ENCODE measurements around the gene KRTAP5-3.
"Not testable (repeated sequence)": the region's sequence is repeated elsewhere in the genome, so short reads cannot be mapped to it uniquely, and the experiment has no call there.

KRTAP5-3 gene

DNA sequence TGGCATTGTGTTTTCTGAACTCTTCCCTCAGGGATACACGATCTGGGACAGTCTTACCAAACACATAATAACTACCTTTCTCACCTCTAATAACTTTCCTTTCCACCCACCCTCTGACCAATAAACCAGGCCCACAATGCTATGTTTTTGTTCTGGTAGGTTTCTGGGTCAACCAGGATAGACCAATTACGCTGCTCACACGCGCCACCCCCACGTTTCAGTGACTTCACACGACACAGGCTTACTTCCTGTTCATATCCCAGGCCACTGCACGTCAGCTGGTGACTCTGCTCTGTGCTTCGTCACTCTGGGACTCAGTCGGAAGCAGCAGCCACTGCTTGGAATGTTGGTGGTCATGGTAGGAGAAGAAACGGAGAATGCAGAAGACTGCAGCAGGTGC, 11.2 kb upstream of the KRTAP5-3 start:
- DNase-seq (ENCODE audit: low read depth): no peak

DNA sequence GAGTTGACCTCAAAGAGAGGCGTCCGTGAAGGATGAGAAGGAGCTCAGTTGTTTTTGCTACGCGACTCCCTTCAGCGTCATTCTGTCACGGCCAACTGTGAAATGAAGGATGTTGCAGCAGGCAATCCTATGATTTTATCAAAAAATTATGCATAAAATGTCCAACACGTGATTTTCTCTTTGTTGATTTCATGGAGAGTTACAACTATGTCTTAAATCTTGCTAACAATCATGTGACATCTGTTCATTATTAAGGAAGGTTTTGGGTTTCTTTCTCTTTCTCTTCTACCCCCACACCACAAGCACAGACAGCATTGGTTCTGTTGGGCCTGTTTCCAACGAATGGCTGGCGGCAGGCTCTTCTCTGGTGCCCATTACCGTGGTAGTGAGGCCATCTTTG, 10.0 kb upstream of the KRTAP5-3 start:
- DNase-seq (ENCODE audit: low read depth): no peak

DNA sequence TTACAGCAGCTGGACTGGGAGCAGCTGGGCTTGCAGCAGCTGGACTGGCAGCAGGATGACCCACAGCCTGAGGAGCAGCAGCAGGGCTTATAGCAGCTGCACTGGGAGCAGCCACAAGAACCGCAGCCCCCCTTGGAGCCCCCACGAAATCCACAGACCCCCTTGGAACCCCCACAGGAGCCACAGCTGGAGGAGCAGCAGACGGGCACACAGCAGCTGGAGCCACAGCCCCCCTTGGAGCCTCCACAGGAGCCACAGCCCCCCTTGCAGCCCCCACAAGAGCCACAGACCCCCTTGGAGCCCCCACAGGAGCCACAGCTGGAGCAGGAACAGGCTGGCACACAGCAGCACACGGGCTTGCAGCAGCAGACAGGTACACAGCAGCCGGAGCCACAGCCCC, 362 bp downstream of the KRTAP5-3 start:
- DNase-seq (ENCODE audit: low read depth): not testable (repeated sequence)

DNA sequence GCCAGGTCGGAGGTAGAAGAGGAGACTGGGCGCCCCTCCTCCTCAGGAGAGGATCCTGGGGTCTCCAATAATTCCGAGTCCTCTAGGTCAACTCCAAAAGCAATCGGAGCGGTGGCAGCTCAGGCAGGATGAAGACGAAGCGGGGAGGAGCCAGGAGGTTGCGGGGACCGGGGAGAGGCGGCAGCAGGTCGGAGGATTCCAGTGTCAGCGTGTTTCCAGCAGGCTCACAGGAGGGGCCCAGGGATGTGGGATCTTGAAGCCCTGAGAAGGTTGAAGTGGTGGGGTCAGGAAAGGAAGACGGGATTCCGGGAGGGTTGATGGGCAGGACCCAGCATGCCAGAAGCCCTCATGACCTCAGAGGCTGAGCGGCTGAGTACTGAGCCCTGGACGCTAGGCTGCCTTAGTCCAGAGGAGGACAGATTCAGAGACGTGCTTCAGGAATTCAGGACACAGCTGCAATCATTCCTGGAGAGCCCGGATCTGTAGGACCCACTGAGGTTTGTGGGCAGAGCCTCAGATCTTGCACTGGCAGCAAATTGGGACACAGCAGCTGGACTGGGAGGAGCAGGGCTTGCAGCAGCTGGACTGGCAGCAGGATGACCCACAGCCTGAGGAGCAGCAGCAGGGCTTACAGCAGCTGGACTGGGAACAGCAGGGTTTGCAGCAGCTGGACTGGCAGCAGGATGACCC, 962 bp downstream of the KRTAP5-3 start:
- not testable (repeated sequence) for DNase-seq (ENCODE audit: low read depth)

DNA sequence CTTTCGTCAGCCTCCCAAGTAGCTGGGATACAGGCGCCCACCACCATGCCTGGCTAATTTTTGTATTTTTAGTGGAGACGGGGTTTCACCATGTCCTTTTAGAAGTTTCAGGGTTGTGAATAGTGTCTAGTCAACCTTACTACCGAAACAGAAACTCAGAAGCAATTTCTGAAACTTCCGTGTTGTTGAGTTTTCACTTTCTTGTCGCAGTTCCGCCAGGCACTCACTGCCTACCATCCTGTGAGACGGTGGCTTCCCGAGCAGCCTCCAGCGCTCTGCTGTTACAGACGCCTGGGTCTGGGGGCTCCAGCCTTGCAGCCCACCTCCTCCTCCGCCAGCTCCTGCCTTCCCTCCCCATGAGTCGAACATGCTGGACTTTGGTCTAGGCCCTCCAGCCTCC, 2.3 kb downstream of the KRTAP5-3 start:
- DNase-seq (ENCODE audit: low read depth): not testable (repeated sequence)

DNA sequence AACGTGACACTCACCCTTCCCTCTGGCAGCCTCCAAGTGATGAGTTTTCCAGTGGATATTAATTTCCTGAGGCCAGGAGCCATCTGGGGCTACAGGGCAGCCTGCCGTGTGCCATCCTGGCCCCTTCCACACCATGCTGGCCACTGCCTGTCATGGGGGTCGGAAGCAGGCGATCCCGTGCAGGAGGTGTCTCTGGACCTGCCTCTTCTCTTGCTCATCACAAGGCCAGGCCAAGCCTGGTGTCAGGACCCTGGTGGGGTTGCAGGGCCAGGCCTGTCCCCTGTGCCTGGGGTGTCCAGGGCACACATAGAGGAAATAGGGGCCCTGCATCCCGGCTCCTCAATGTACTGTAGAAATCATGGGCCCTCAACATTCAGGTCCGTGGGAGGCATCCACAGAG, 3.6 kb downstream of the KRTAP5-3 start:
- DNase-seq (ENCODE audit: low read depth): no peak

DNA sequence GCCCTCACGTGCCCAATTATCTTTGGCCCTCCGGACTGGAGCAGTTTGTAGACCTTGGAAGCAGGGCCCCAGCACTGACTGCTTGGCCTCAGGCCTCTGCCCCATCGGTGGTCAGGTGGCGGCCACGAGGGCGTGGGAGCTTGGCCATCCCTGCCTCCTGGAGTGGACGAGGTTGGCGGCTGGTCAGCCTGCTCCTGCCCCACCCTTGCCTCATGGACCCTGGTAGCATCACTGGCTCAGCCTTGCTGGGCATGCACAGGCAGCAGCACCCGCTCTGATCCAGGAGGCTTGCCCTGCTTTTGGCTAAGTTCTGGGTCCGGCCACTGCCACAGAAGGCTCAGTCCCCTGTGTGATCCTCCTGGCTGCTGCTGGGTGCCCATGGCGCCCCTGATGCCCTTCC, 4.1 kb downstream of the KRTAP5-3 start:
- DNase-seq (ENCODE audit: low read depth): no peak

DNA sequence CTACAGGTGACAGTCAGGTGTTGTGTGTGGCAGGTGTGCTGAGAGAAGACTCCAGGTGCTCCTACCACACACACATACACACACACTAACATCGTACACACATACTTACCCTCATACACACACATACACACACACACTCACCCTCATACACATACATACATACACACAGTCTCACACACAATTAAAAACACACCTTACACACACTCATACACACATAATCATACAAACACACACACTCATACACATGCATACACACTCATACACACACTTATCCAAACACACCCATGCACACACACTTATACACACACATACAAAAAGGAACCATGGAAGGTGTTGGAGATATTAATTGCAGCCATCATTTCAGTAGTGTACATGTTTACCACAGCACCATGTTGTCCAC, 4.6 kb downstream of the KRTAP5-3 start:
- no peak for DNase-seq (ENCODE audit: low read depth)

DNA sequence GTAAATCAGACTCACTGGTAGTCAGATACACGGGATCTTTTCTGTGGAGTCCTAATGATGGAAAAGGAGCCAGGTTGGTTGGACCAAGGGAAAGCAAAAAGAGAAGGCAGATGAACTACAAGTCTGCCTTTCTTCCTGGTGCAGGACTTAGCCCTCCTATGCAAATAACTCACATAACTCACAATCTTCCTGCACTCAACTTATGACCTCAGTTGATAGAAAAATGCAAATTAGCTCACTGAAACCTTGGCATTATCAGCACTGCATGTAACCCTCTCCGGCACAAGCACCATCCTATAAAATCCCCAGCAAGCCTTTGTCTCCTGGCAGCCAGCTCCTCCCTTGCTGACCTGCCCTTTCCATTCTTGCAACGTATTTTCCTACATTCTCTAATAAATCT, 6.6 kb downstream of the KRTAP5-3 start:
- not testable (repeated sequence) for DNase-seq (ENCODE audit: low read depth)

DNA sequence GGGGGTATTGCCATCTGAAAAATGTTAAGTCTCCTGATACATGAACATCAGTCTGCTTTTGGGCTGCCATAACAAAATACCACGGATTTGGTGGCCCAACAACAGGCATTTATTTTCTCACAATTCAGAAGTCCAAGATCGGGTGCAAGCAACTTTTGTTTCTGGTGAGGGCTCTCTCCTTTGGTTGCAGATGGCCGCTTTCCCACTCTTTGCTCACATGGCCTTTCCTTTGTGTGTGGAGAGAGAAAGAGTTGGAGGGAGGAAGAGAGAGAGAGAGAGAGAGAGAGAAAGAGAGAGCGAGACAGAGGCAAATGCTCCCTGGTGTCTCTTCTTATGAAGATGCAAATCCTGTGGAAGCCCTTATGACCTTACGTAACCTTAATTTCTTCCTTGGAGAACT, 7.6 kb downstream of the KRTAP5-3 start:
- no peak for DNase-seq (ENCODE audit: low read depth)

DNA sequence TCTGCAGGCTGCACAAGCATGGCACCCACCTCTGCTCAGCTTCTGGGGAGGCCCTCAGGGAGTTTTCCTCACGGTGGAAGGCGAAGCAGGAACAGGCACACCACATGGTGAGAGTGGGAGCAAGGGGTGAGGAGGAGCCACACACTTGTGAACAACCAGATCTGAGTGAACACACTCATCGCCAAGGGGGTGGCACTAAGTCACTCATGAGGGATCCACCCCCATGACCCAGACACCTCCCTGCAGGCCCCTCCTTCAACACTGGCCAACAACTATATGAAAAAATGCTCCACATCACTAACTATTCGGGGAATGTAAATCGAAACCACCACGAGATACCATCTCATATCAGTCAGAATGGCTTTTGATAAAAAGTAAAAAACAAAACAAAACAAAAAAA, 9.4 kb downstream of the KRTAP5-3 start:
- no peak for DNase-seq (ENCODE audit: low read depth)

DNA sequence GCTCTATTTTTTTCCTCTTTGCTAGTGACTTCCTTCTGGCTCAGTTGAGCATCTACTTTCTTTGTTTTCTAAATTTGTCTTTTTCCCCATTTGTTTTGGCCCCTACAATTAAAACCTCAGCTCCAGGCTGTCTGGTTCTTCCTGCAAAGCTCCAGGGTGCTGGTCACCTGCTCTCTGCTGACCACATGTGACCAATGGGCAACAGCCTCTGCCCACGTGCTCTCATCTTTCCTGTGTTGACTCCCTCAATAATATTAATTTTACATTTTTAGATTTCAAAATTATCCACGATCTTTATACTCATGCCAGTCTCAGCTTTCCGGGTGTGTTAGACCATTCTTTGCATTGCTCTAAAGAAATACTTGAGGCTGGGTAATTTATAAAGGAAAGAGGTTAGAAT, 9.9 kb downstream of the KRTAP5-3 start:
- DNase-seq (ENCODE audit: low read depth): not testable (repeated sequence)

DNA sequence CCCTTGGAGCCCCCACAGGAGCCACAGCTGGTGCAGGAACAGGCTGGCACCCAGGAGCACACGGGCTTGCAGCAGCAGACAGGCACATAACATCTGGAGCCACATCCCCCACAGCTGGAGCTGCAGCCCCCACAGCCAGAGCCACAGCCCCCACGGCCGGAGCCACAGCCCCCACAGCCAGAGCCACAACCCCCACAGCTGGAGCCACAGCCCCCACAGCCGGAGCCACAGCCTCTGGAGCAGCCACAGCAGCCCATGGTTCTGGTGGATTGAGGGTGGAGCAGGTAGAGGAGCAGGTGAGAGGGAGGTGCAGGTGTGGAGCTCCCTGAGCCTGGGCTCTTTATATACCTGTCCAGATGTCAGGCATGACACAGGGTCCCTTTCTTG, 10.3 kb downstream of the KRTAP5-3 start, which contains the start of gene KRTAP5-2:
Gene KRTAP5-2, minus strand, starts transcription at position 301 of the 387 bp plus-strand sequence. Its CDS starts 44 bp downstream, at position 257.
- no peak for DNase-seq (ENCODE audit: low read depth)

DNA sequence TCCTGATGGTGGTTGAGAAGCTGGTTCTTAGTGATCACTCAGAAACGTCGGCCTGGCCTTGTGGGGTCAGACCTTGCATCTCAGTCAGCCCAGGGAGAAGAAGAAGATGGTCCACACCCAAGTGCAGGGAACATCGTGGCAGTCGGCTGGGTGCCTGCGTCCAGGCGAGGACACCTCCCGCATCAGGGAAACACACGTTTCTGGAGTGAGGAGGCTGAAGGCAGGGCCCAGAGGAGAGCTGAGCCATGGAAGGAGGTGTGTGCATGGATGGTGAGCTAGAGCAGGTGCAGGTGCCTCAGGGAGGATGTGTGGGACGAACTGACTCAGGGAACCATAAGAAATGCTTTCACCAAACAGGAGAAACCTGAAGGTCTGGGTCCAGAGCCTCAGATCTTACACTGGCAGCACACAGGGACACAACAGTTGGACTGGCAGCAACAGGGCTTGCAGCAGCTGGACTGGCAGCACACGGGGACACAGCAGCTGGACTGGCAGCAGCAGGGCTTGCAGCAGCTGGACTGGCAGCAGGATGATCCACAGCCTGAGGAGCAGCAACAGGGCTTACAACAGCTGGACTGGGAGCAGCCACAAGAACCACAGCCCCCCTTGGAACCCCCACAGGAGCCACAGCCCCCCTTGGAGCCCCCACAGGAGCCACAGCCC, 10.8 kb downstream of the KRTAP5-3 start:
- no peak for DNase-seq (ENCODE audit: low read depth)

DNA sequence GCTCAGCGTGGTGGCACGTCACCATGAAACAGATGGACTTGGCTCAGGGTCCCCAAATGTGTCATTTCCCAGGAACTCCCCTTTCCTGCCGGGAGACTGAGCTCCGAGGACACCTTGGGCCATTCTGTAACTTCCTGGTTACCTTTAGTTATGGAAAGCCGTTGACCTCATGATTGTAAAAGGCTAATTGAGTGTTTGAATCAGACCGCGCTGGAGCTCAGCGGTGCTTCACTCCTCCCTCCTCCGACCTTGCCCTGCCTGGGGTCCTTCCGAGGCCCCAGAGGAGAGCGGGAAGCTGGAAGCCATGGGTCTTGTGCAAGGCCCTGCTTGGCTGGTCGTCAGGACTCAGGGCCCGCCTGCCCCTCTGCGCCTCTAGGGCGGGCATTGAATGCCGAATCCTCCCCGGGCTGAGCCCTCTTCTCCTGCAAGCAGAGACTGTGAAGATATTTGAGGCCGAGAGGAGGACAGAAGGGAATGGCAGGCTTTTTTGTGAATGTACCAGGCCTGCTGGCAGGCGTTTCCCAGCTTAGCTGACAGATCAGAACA, 11.6 kb downstream of the KRTAP5-3 start:
- not testable (repeated sequence) for DNase-seq (ENCODE audit: low read depth)

DNA sequence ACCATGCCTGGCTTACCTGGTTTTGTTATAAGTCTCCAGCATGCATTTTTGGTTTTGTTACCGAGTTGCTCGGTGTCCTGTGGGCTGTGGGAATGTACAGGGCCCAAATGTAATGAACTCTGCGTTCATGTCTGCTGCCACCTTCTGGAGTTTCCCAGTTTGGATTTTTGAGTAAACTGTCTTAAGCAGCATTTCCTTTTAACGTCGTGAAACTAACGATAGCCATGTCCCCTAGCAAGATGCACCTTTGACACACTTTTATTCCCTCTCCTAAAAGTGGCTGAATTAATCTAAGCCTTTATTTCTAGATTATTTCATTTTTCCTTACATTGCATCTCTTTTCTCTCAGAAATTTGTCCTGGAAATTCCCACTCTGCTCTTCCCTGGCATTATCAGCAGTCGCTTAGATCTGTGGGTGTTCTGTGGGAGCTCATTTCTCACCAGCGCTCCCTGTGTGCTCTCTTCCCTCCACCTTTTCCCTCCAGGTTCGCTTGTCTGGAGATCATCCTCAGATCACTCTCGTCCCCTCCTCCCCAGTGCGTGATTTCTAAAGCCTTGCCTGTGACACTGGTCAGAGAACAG, 12.2 kb downstream of the KRTAP5-3 start:
- not testable (repeated sequence) for DNase-seq (ENCODE audit: low read depth)

DNA sequence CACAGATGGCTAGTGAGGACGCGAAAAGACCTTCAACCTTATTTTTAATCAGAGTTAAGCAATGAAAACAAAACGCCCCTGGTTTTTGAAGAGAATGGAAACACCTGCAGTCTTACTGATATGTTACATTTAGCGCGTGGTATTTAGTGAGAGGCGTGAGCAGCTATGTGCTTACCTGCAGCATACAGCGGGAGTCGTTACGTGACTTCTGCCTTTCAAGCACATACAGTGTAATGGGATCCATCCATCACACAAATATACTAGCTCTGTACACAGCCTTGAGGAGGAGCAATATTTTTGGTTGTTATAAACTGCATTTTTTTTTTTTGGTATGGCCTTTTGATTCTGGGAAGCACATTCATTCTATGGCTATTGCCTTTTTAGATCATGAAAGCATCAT, 15.6 kb downstream of the KRTAP5-3 start:
- DNase-seq (ENCODE audit: low read depth): no peak

DNA sequence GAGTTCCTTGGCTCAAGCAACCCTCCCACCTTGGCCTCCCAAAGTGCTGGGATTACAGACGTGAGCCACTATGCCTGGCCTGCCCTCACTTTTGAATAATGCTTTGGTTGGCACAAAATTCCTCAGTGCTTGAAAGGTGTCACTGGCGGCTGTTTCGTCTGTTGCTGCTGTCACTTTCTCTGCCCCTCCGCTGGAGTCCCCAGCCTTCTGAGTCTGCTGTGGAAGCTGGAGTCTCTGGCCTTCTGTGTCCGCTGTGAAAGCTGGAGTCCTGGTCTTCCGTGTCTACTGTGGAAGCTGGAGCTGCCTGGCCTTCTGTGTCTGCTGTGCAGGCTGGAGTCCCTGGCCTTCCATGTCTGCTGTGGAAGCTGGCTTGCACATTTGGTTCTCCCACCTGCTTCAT, 18.3 kb downstream of the KRTAP5-3 start:
- no peak for DNase-seq (ENCODE audit: low read depth)

DNA sequence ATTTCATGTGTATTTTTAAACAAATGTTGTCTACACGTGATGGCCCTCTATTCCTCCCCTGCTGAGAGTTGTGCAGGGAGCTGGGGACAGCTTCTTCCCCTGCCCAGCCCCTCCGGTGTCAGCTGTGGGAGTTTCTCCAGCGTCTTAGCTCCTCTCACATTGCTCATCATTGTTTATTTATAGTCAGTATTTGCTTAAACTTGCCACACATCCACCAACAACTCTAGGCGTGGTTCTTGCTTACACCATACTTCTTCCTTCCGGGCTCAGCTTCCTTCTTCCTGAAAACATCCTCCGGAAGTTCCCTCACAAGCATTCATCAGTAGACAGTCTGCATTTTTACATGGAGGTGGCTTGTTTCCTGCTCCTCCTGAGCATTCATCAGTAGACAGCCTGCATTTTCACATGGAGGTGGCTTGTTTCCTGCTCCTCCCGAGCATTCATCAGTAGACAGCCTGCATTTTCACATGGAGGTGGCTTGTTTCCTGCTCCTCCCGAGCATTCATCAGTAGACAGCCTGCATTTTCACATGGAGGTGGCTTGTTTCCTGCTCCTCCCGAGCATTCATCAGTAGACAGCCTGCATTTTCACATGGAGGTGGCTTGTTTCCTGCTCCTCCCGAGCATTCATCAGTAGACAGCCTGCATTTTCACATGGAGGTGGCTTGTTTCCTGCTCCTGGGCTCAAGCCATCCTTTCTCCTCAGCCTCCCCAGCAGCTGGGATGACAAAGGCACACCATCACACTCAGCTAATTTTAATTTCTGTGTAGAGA, 18.9 kb downstream of the KRTAP5-3 start:
- not testable (repeated sequence) for DNase-seq (ENCODE audit: low read depth)

DNA sequence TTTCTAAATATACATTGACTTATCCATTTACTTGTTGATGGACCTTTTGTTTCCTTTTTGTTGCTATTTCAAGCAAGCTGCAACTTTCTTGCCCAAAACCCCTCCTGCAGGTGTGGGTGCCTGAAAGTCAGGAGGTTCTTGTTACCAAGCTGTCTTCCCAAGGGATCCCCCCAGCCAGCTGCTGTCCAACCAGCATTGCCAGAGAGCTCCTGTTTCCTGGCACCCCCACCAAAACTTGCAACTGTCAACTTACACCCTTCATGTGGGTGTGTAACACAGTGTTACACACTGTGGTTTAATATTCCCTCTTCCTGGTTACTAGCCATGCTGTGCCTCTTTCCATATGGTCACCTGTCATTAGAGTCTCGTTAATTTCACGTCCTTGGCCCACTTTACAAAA, 21.6 kb downstream of the KRTAP5-3 start:
- DNase-seq (ENCODE audit: low read depth): no peak

DNA sequence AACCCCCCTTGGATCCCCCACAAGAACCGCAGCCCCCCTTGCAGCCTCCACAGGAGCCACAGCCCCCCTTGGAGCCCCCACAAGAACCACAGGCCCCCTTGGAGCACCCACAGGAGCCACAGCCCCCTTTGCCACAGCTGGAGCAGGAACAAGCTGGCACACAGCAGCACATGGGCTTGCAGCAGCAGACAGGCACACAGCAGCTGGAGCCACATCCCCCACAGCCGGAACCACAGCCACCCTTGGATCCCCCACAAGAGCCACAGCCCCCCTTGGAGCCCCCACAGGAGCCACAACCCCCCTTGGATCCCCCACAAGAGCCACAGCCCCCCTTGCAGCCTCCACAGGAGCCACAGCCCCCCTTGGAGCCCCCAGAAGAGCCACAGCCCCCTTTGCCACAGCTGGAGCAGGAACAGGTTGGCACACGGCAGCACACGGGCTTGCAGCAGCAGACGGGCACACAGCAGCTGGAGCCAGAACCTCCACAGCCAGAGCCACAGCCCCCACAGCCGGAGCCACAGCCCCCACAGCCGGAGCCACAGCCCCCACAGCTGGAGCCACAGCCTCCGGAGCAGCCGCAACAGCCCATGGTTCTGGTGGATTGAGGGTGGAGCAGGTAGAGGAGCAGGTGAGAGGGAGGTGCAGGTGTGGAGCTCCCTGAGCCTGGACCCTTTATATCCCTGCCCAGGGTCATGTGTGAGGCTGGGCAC, 23.4 kb downstream of the KRTAP5-3 start, which contains the start of gene KRTAP5-1:
Gene KRTAP5-1, minus strand, starts transcription at position 623 of the 710 bp plus-strand sequence. Its CDS starts 34 bp downstream, at position 589.
- not testable (repeated sequence) for DNase-seq (ENCODE audit: low read depth)
